WTC11 (cell line): ENCODE measurements around the gene HOXD10. TPM values are rescaled to one million over a fixed set of nuclear protein-coding genes. Genes with fewer than 3 reads are reported as not detected.

ENCODE experiments used
- ATAC-seq: fragments of 200-7000 bp; cut with Tn5 transposase; 2 replicates; pipeline ENCODE4 v1.10.0; 2021; ENCODE audit warnings: mild to moderate bottlenecking, moderate library complexity
- CTCF ChIA-PET: fragments of 300-600 bp; sonication (Branson Sonifier 250); formaldehyde crosslinking; loops from one replicate; lab custom pipeline; 2021; ENCODE audit warnings: antibody characterized with exemption; lab: Charles Lee
- POLR2A ChIA-PET: fragments of 350-600 bp; sonication (Branson Sonifier 250); formaldehyde crosslinking; loops from one replicate; lab custom pipeline; 2021; ENCODE audit warnings: antibody characterized with exemption; lab: Charles Lee
- DNase-seq: peaks from one replicate; pipeline ENCODE4 v3.0.0; 2021; ENCODE audit warnings: low spot score
- H3K27ac Mint-ChIP-seq: 2 replicates; pipeline ENCODE4 v1.8.0; 2021; ENCODE audit warnings: mixed read lengths
- H3K27me3 Mint-ChIP-seq: 2 replicates; pipeline ENCODE4 v1.8.0; 2021; ENCODE audit warnings: low read depth, mild to moderate bottlenecking, moderate library complexity, mixed read lengths
- H3K36me3 Mint-ChIP-seq: 2 replicates; pipeline ENCODE4 v1.8.0; 2021; ENCODE audit warnings: mixed read lengths
- H3K4me1 Mint-ChIP-seq: 2 replicates; pipeline ENCODE4 v1.8.0; 2022; ENCODE audit warnings: mixed read lengths
- H3K4me3 Mint-ChIP-seq: 2 replicates; pipeline ENCODE4 v1.8.0; 2021; ENCODE audit warnings: mild to moderate bottlenecking, moderate library complexity, mixed read lengths
- H3K9me3 Mint-ChIP-seq: 2 replicates; pipeline ENCODE4 v1.8.0; 2021; ENCODE audit warnings: mixed read lengths
- ELF4 ChIP-seq: sonication (generic); formaldehyde crosslinking; IDR thresholded peaks from 2 replicates; pipeline ENCODE4 v1.8.1; 2022; ENCODE audit warnings: low read depth, mild to moderate bottlenecking, moderate library complexity, missing genetic modification reagents
- EMX1 ChIP-seq: fragments of 250-450 bp; sonication (Bioruptor Pico); IDR thresholded peaks from 2 replicates; pipeline ENCODE4 v1.8.0; 2021; ENCODE audit warnings: mild to moderate bottlenecking
- KAT7 ChIP-seq: sonication (generic); formaldehyde crosslinking; IDR thresholded peaks from 2 replicates; pipeline ENCODE4 v1.8.1; 2023; ENCODE audit warnings: missing genetic modification reagents, mild to moderate bottlenecking, borderline replicate concordance
- NFE2L1 ChIP-seq: sonication (generic); formaldehyde crosslinking; IDR thresholded peaks from 2 replicates; pipeline ENCODE4 v1.8.1; 2023; ENCODE audit warnings: missing genetic modification reagents
- RORB ChIP-seq: fragments of 250-450 bp; sonication (Bioruptor Pico); IDR thresholded peaks from 2 replicates; pipeline ENCODE4 v1.9.0; 2021; ENCODE audit warnings: mild to moderate bottlenecking
- SMAD4 ChIP-seq: sonication (generic); formaldehyde crosslinking; IDR thresholded peaks from 2 replicates; pipeline ENCODE4 v1.8.0; 2022; ENCODE audit warnings: mild to moderate bottlenecking, missing genetic modification reagents
- TEAD4 ChIP-seq: sonication (generic); formaldehyde crosslinking; IDR thresholded peaks from 2 replicates; pipeline ENCODE4 v1.8.0; 2022; ENCODE audit warnings: mild to moderate bottlenecking, missing genetic modification reagents
- ZNF263 ChIP-seq: sonication (generic); formaldehyde crosslinking; IDR thresholded peaks from 2 replicates; pipeline ENCODE4 v1.8.1; 2022; ENCODE audit warnings: low read depth, mild to moderate bottlenecking, moderate library complexity, missing genetic modification reagents
- total RNA-seq: library from RNA; stranded (reverse); gene quantifications from 3 replicates; pipeline ENCODE4 v1.2.3, GENCODE V29; 2021
- TF ChIP-seq, protein P1 (sequence below): sonication (generic); formaldehyde crosslinking; IDR thresholded peaks from 2 replicates; pipeline ENCODE4 v1.8.1; 2022; ENCODE audit warnings: low read depth, missing genetic modification reagents, borderline replicate concordance
- TF ChIP-seq, protein P2 (sequence below): sonication (generic); formaldehyde crosslinking; IDR thresholded peaks from 2 replicates; pipeline ENCODE4 v1.8.1; 2023; ENCODE audit warnings: mild to moderate bottlenecking, missing genetic modification reagents, borderline replicate concordance
- TF ChIP-seq, protein P3 (sequence below): sonication (generic); formaldehyde crosslinking; IDR thresholded peaks from 2 replicates; pipeline ENCODE4 v1.8.0; 2023; ENCODE audit warnings: missing genetic modification reagents
- TF ChIP-seq, protein P4 (sequence below): sonication (generic); formaldehyde crosslinking; IDR thresholded peaks from 2 replicates; pipeline ENCODE4 v1.8.1; 2023; ENCODE audit warnings: mild to moderate bottlenecking, missing genetic modification reagents, moderate library complexity
- TF ChIP-seq, protein P5 (sequence below): sonication (generic); formaldehyde crosslinking; IDR thresholded peaks from 2 replicates; pipeline ENCODE4 v1.8.0; 2023; ENCODE audit warnings: mild to moderate bottlenecking, missing genetic modification reagents

The HOXD10 gene
- total RNA-seq, 1 experiment from 2014 or later = not detected

DNA sequence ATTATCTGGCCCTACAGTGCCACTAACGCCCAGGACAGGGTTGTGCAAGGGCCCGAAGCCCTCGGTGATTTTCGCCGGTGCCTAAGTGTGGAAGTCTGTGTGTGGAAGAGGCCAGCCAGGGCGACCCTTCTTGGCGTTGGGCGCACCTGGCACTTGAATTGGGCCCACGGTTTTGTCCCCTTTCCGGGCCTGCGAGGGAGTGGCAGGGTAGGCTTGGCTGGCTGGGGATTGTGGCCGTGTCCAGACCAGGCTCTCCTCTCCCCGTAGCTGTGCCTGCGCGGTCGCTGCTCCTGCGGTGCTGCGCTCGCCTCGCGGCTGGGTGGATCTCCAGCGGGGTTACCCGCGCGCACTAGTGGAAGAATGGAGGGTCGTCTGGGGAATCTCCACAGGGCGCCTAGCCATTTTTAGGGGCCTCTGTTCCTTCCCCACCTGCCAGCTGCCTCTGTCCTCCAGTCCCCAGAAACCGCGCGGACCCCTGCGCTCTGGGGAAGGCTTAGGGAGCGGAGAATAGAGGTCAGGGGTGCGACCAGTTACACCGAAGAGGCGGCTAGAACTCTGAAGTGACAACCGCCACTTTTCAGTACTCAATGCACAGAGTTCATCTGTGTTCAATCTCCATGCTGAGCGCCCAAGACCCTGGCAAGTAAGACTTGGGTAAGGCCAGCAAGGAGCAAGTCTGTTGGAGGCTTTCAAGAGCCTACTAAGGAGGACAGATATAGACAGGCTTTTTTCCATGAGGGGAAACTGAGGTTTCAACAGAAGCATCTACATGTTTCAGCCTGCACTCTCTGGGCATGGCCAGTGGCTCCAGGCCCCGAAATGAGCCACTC, 48.8 kb upstream of the HOXD10 start:
- Mint-ChIP-seq H3K9me3 (no peaks in the 10 kb centered on the region), H3K27me3 (peaks cover 97% of the 10 kb centered on the region)
- no peak for DNase-seq
- TF ChIP-seq, protein P1, sequence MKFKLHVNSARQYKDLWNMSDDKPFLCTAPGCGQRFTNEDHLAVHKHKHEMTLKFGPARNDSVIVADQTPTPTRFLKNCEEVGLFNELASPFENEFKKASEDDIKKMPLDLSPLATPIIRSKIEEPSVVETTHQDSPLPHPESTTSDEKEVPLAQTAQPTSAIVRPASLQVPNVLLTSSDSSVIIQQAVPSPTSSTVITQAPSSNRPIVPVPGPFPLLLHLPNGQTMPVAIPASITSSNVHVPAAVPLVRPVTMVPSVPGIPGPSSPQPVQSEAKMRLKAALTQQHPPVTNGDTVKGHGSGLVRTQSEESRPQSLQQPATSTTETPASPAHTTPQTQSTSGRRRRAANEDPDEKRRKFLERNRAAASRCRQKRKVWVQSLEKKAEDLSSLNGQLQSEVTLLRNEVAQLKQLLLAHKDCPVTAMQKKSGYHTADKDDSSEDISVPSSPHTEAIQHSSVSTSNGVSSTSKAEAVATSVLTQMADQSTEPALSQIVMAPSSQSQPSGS (CRISPR knock-in tag) = no peak
- TF ChIP-seq, all 79 proteins: peak for 0
- Mint-ChIP-seq H3K4me1 (peaks cover 26% of the 10 kb centered on the region), H3K4me3 (peak overlapping the region; percentile 54), H3K36me3 (no peaks in the 10 kb centered on the region), H3K27ac (no peak overlapping the region)
- POLR2A ChIA-PET = no interaction called here
- CTCF ChIA-PET = interaction anchor here (0.9 kb wide), 1 partner anchor 30 kb away, joined by 3 read pairs; no protein-coding TSS in a partner anchor
- no peak; the same call in 1 of the 2 replicates for ATAC-seq

DNA sequence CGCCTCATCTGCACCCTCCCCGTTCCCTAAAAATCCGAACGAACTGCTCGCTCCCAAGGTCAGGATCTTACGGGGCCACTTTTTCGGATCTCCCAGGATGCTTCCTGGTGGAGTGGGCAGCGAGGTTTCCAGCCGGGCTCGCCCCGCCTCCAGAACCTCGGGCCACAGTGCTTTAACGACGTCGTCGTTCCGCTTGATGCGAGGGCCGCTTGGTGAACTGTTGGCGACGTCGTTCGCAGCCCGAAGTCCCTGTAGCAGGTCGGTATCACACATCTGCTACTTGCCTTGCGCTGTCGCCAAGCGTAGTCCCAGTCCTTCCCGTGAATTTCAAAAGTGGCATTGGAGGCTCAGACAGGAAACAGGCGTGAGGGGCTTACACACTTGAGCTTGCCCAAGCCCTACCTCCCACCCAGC, 48.2 kb upstream of the HOXD10 start:
- no peak for DNase-seq
- ChIA-PET CTCF (interaction anchor here (0.9 to 1.2 kb wide), 2 partner anchors 11 to 17 kb away, joined by 3 read pairs; no protein-coding TSS in a partner anchor), POLR2A (no interaction called here)
- no peaks in the 10 kb centered on the region for H3K36me3 Mint-ChIP-seq
- peaks cover 32% of the 10 kb centered on the region for H3K4me1 Mint-ChIP-seq
- H3K9me3 Mint-ChIP-seq = no peaks in the 10 kb centered on the region
- H3K27me3 Mint-ChIP-seq = peaks cover 100% of the 10 kb centered on the region
- no peak for TF ChIP-seq SMAD4 (CRISPR knock-in tag)
- no peak for TF ChIP-seq RORB (CRISPR knock-in tag)
- TF ChIP-seq KAT7 = no peak
- TF ChIP-seq, protein P2, sequence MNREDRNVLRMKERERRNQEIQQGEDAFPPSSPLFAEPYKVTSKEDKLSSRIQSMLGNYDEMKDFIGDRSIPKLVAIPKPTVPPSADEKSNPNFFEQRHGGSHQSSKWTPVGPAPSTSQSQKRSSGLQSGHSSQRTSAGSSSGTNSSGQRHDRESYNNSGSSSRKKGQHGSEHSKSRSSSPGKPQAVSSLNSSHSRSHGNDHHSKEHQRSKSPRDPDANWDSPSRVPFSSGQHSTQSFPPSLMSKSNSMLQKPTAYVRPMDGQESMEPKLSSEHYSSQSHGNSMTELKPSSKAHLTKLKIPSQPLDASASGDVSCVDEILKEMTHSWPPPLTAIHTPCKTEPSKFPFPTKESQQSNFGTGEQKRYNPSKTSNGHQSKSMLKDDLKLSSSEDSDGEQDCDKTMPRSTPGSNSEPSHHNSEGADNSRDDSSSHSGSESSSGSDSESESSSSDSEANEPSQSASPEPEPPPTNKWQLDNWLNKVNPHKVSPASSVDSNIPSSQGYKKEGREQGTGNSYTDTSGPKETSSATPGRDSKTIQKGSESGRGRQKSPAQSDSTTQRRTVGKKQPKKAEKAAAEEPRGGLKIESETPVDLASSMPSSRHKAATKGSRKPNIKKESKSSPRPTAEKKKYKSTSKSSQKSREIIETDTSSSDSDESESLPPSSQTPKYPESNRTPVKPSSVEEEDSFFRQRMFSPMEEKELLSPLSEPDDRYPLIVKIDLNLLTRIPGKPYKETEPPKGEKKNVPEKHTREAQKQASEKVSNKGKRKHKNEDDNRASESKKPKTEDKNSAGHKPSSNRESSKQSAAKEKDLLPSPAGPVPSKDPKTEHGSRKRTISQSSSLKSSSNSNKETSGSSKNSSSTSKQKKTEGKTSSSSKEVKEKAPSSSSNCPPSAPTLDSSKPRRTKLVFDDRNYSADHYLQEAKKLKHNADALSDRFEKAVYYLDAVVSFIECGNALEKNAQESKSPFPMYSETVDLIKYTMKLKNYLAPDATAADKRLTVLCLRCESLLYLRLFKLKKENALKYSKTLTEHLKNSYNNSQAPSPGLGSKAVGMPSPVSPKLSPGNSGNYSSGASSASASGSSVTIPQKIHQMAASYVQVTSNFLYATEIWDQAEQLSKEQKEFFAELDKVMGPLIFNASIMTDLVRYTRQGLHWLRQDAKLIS (CRISPR knock-in tag) = no peak
- TF ChIP-seq, protein P3, sequence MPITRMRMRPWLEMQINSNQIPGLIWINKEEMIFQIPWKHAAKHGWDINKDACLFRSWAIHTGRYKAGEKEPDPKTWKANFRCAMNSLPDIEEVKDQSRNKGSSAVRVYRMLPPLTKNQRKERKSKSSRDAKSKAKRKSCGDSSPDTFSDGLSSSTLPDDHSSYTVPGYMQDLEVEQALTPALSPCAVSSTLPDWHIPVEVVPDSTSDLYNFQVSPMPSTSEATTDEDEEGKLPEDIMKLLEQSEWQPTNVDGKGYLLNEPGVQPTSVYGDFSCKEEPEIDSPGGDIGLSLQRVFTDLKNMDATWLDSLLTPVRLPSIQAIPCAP (CRISPR knock-in tag) = no peak
- TF ChIP-seq TEAD4 (CRISPR knock-in tag) = no peak
- TF ChIP-seq, protein P4, sequence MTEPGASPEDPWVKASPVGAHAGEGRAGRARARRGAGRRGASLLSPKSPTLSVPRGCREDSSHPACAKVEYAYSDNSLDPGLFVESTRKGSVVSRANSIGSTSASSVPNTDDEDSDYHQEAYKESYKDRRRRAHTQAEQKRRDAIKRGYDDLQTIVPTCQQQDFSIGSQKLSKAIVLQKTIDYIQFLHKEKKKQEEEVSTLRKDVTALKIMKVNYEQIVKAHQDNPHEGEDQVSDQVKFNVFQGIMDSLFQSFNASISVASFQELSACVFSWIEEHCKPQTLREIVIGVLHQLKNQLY (CRISPR knock-in tag) = no peak
- TF ChIP-seq, protein P5, sequence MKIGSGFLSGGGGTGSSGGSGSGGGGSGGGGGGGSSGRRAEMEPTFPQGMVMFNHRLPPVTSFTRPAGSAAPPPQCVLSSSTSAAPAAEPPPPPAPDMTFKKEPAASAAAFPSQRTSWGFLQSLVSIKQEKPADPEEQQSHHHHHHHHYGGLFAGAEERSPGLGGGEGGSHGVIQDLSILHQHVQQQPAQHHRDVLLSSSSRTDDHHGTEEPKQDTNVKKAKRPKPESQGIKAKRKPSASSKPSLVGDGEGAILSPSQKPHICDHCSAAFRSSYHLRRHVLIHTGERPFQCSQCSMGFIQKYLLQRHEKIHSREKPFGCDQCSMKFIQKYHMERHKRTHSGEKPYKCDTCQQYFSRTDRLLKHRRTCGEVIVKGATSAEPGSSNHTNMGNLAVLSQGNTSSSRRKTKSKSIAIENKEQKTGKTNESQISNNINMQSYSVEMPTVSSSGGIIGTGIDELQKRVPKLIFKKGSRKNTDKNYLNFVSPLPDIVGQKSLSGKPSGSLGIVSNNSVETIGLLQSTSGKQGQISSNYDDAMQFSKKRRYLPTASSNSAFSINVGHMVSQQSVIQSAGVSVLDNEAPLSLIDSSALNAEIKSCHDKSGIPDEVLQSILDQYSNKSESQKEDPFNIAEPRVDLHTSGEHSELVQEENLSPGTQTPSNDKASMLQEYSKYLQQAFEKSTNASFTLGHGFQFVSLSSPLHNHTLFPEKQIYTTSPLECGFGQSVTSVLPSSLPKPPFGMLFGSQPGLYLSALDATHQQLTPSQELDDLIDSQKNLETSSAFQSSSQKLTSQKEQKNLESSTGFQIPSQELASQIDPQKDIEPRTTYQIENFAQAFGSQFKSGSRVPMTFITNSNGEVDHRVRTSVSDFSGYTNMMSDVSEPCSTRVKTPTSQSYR = no peak
- no peak for TF ChIP-seq EMX1 (CRISPR knock-in tag)
- no peak for TF ChIP-seq ZNF263 (CRISPR knock-in tag)
- no peak for TF ChIP-seq NFE2L1 (CRISPR knock-in tag)
- no peak for TF ChIP-seq ELF4 (CRISPR knock-in tag)
- ATAC-seq = no peak
- H3K4me3 Mint-ChIP-seq = peak overlapping the region; percentile 43
- H3K27ac Mint-ChIP-seq = no peak overlapping the region
